Measurements from ENCODE around the gene CDH4.

CDH4 gene

GRCh38 chr20:61700595-61701140, 448.6 kb downstream of the CDH4 start:
- no peak overlapping the region for H2BK12ac ChIP-seq (ENCODE audit: low read length)
- no peaks in the 10 kb centered on the region for H3K79me1 ChIP-seq (ENCODE audit: low read depth, low read length)
- H2BK5ac ChIP-seq (ENCODE audit: low read length), result peak overlapping the region; percentile 25
- H3K4me2 ChIP-seq (ENCODE audit: insufficient read depth, low read length, poor library complexity, severe bottlenecking), result no peak overlapping the region
- H3K18ac ChIP-seq (ENCODE audit: low read length), result peak overlapping the region; percentile 34
- H3K4me1 ChIP-seq (ENCODE audit: control insufficient read depth in 2 of 2, insufficient read depth in 1 of 2, low read depth in 1 of 2, low read length in 2 of 2), result peaks cover 8 to 13% of the 10 kb centered on the region in 2 donors
- DNase-seq (ENCODE audit: low spot score), result no peak
- no peaks in the 10 kb centered on the region for H3K27me3 ChIP-seq (ENCODE audit: control insufficient read depth in 3 of 3, insufficient read depth in 3 of 3, low read depth in 1 of 3, low read length in 3 of 3)
- no peak overlapping the region for H3K27ac ChIP-seq (replicated peaks; ENCODE audit: low read length)
- H3K14ac ChIP-seq (ENCODE audit: low read length), result no peak overlapping the region
- H3K23ac ChIP-seq (ENCODE audit: low read depth, low read length, poor library complexity), result peak overlapping the region; percentile 52
- H3K9ac ChIP-seq (ENCODE audit: low read depth, low read length, poor library complexity), result no peak overlapping the region
- no peaks in the 10 kb centered on the region for H3K9me3 ChIP-seq (replicated peaks in 1 of 2; ENCODE audit: control insufficient read depth in 2 of 2, insufficient read depth in 1 of 2, low read depth in 1 of 2, low read length in 2 of 2)
- H2BK120ac ChIP-seq (ENCODE audit: low read depth, low read length), result no peak overlapping the region
- H3K4me3 ChIP-seq (ENCODE audit: low read length in 2 of 2), result no peak overlapping the region
- no peak overlapping the region for H4K8ac ChIP-seq (ENCODE audit: low read depth, low read length)
- no peak overlapping the region for H2BK15ac ChIP-seq (ENCODE audit: low read length)
- H3K4ac ChIP-seq (ENCODE audit: low read length), result no peak overlapping the region
- no CpG with 5 or more reads among the region's 24 CpGs for WGBS, 2 donors (ENCODE audit: extremely low coverage in 2 of 2, insufficient read length in 2 of 2, insufficient replicate concordance in 1 of 2)
- H4K91ac ChIP-seq (ENCODE audit: low read depth, low read length, poor library complexity), result no peak overlapping the region
- no peaks in the 10 kb centered on the region for H3K36me3 ChIP-seq (replicated peaks in 1 of 2; ENCODE audit: control insufficient read depth in 2 of 2, insufficient read depth in 2 of 2, low read length in 2 of 2)
- no peak overlapping the region for H2AFZ ChIP-seq (ENCODE audit: low read length)
- peak overlapping the region; percentile 5 for H2AK5ac ChIP-seq (ENCODE audit: low read depth, low read length)

- no peak overlapping the region for H3K4ac ChIP-seq (ENCODE audit: low read length)
- H3K23ac ChIP-seq (ENCODE audit: low read depth, low read length, poor library complexity), result no peak overlapping the region
- H3K27ac ChIP-seq (replicated peaks; ENCODE audit: low read length), result no peak overlapping the region
- no peaks in the 10 kb centered on the region for H3K27me3 ChIP-seq (ENCODE audit: control insufficient read depth in 3 of 3, insufficient read depth in 3 of 3, low read depth in 1 of 3, low read length in 3 of 3)
- H2BK120ac ChIP-seq (ENCODE audit: low read depth, low read length), result no peak overlapping the region
- H3K36me3 ChIP-seq (replicated peaks in 1 of 2; ENCODE audit: control insufficient read depth in 2 of 2, insufficient read depth in 2 of 2, low read length in 2 of 2), result no peaks in the 10 kb centered on the region
- no peak overlapping the region for H4K8ac ChIP-seq (ENCODE audit: low read depth, low read length)
- peaks cover 8 to 13% of the 10 kb centered on the region in 2 donors for H3K4me1 ChIP-seq (ENCODE audit: control insufficient read depth in 2 of 2, insufficient read depth in 1 of 2, low read depth in 1 of 2, low read length in 2 of 2)
- no peak overlapping the region for H2AK5ac ChIP-seq (ENCODE audit: low read depth, low read length)
- no peak overlapping the region for H3K18ac ChIP-seq (ENCODE audit: low read length)
- H3K9me3 ChIP-seq (replicated peaks in 1 of 2; ENCODE audit: control insufficient read depth in 2 of 2, insufficient read depth in 1 of 2, low read depth in 1 of 2, low read length in 2 of 2), result no peaks in the 10 kb centered on the region
- H4K91ac ChIP-seq (ENCODE audit: low read depth, low read length, poor library complexity), result no peak overlapping the region
- no peak for DNase-seq (ENCODE audit: low spot score)
- H2AFZ ChIP-seq (ENCODE audit: low read length), result no peak overlapping the region
- H3K9ac ChIP-seq (ENCODE audit: low read depth, low read length, poor library complexity), result no peak overlapping the region
- H3K4me2 ChIP-seq (ENCODE audit: insufficient read depth, low read length, poor library complexity, severe bottlenecking), result no peak overlapping the region
- H2BK15ac ChIP-seq (ENCODE audit: low read length), result no peak overlapping the region
- H3K79me1 ChIP-seq (ENCODE audit: low read depth, low read length), result no peaks in the 10 kb centered on the region
- no peak overlapping the region for H3K14ac ChIP-seq (ENCODE audit: low read length)
- no peak overlapping the region for H2BK5ac ChIP-seq (ENCODE audit: low read length)
- H2BK12ac ChIP-seq (ENCODE audit: low read length), result no peak overlapping the region
- no CpG with 5 or more reads among the region's 14 CpGs for WGBS, 2 donors (ENCODE audit: extremely low coverage in 2 of 2, insufficient read length in 2 of 2, insufficient replicate concordance in 1 of 2)
- H3K4me3 ChIP-seq (ENCODE audit: low read length in 2 of 2), result no peak overlapping the region
Observed at GRCh38 chr20:61701401-61701800, 449.3 kb downstream of the CDH4 start.

DNA sequence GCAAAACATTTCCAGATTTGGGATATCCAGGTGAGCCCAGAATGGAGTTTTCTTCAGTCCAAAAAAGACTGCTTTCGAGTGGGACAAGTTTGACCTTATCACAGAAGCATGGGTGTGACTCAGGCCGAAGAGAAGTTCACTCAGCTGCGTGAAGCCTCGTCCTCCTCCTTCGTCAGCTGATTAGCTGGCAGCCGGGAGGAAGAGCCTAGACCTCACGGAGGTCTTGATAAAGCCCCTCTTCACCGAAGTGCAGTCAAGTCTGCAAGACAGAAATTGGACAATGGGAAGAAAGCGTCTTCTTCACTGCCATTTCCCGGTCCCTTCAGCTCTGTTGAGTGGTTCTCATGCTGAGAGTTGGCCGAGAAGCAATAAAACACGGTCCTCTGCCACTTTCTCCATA, 449.7 kb downstream of the CDH4 start:
- H3K14ac ChIP-seq (ENCODE audit: low read length), result no peak overlapping the region
- H3K27me3 ChIP-seq (ENCODE audit: control insufficient read depth in 3 of 3, insufficient read depth in 3 of 3, low read depth in 1 of 3, low read length in 3 of 3), result no peaks in the 10 kb centered on the region
- DNase-seq (ENCODE audit: low spot score), result no peak
- H4K91ac ChIP-seq (ENCODE audit: low read depth, low read length, poor library complexity), result no peak overlapping the region
- H3K4me2 ChIP-seq (ENCODE audit: insufficient read depth, low read length, poor library complexity, severe bottlenecking), result no peak overlapping the region
- H3K36me3 ChIP-seq (replicated peaks in 1 of 2; ENCODE audit: control insufficient read depth in 2 of 2, insufficient read depth in 2 of 2, low read length in 2 of 2), result no peaks in the 10 kb centered on the region
- H3K9ac ChIP-seq (ENCODE audit: low read depth, low read length, poor library complexity), result no peak overlapping the region
- no peak overlapping the region for H2BK5ac ChIP-seq (ENCODE audit: low read length)
- no peak overlapping the region for H4K8ac ChIP-seq (ENCODE audit: low read depth, low read length)
- H3K9me3 ChIP-seq (replicated peaks in 1 of 2; ENCODE audit: control insufficient read depth in 2 of 2, insufficient read depth in 1 of 2, low read depth in 1 of 2, low read length in 2 of 2), result no peaks in the 10 kb centered on the region
- H2BK12ac ChIP-seq (ENCODE audit: low read length), result no peak overlapping the region
- H3K18ac ChIP-seq (ENCODE audit: low read length), result no peak overlapping the region
- no CpG with 5 or more reads among the region's 12 CpGs for WGBS, 2 donors (ENCODE audit: extremely low coverage in 2 of 2, insufficient read length in 2 of 2, insufficient replicate concordance in 1 of 2)
- no peak overlapping the region for H3K23ac ChIP-seq (ENCODE audit: low read depth, low read length, poor library complexity)
- H3K4me1 ChIP-seq (ENCODE audit: control insufficient read depth in 2 of 2, insufficient read depth in 1 of 2, low read depth in 1 of 2, low read length in 2 of 2), result peaks cover 8 to 13% of the 10 kb centered on the region in 2 donors
- H3K27ac ChIP-seq (replicated peaks; ENCODE audit: low read length), result no peak overlapping the region
- no peak overlapping the region for H2AK5ac ChIP-seq (ENCODE audit: low read depth, low read length)
- H3K4ac ChIP-seq (ENCODE audit: low read length), result no peak overlapping the region
- no peaks in the 10 kb centered on the region for H3K79me1 ChIP-seq (ENCODE audit: low read depth, low read length)
- no peak overlapping the region for H2BK120ac ChIP-seq (ENCODE audit: low read depth, low read length)
- no peak overlapping the region for H2AFZ ChIP-seq (ENCODE audit: low read length)
- no peak overlapping the region for H3K4me3 ChIP-seq (ENCODE audit: low read length in 2 of 2)
- H2BK15ac ChIP-seq (ENCODE audit: low read length), result no peak overlapping the region

- Histone ChIP-seq H3K9me3 (replicated peaks in 1 of 2; ENCODE audit: control insufficient read depth in 2 of 2, insufficient read depth in 1 of 2, low read depth in 1 of 2, low read length in 2 of 2) (no peaks in the 10 kb centered on the region), H4K91ac (ENCODE audit: low read depth, low read length, poor library complexity) (no peak overlapping the region), H3K79me1 (ENCODE audit: low read depth, low read length) (no peaks in the 10 kb centered on the region), H2AFZ (ENCODE audit: low read length) (no peak overlapping the region), H3K23ac (ENCODE audit: low read depth, low read length, poor library complexity) (no peak overlapping the region), H3K4me3 (ENCODE audit: low read length in 2 of 2) (no peak overlapping the region), H3K27ac (replicated peaks; ENCODE audit: low read length) (no peak overlapping the region), H2BK12ac (ENCODE audit: low read length) (no peak overlapping the region), H3K4me1 (ENCODE audit: control insufficient read depth in 2 of 2, insufficient read depth in 1 of 2, low read depth in 1 of 2, low read length in 2 of 2) (peaks cover 8 to 13% of the 10 kb centered on the region in 2 donors), H3K4me2 (ENCODE audit: insufficient read depth, low read length, poor library complexity, severe bottlenecking) (no peak overlapping the region), H3K14ac (ENCODE audit: low read length) (no peak overlapping the region), H3K4ac (ENCODE audit: low read length) (no peak overlapping the region), H2AK5ac (ENCODE audit: low read depth, low read length) (no peak overlapping the region), H3K18ac (ENCODE audit: low read length) (no peak overlapping the region), H4K8ac (ENCODE audit: low read depth, low read length) (no peak overlapping the region), H2BK15ac (ENCODE audit: low read length) (no peak overlapping the region), H3K27me3 (ENCODE audit: control insufficient read depth in 3 of 3, insufficient read depth in 3 of 3, low read depth in 1 of 3, low read length in 3 of 3) (no peaks in the 10 kb centered on the region), H2BK5ac (ENCODE audit: low read length) (no peak overlapping the region), H3K36me3 (replicated peaks in 1 of 2; ENCODE audit: control insufficient read depth in 2 of 2, insufficient read depth in 2 of 2, low read length in 2 of 2) (no peaks in the 10 kb centered on the region), H2BK120ac (ENCODE audit: low read depth, low read length) (no peak overlapping the region), H3K9ac (ENCODE audit: low read depth, low read length, poor library complexity) (no peak overlapping the region)
- WGBS, 2 donors (ENCODE audit: extremely low coverage in 2 of 2, insufficient read length in 2 of 2, insufficient replicate concordance in 1 of 2), result no CpG with 5 or more reads among the region's 16 CpGs
- DNase-seq (ENCODE audit: low spot score), result no peak
Observed at GRCh38 chr20:61702246-61702645, 450.2 kb downstream of the CDH4 start.
